Esophagus muscularis mucosa (tissue), 4 donors: ENCODE results near the gene CKAP2. TPM values are rescaled to one million over a fixed set of nuclear protein-coding genes. Genes with fewer than 3 reads are reported as not detected.
"Not testable (repeated sequence)": the region's sequence is repeated elsewhere in the genome, so short reads cannot be mapped to it uniquely, and the experiment has no call there.

ENCODE experiments used
- DNase-seq: peaks from one replicate; pipeline ENCODE4 v3.0.0-alpha.2; 2017; ENCODE audit errors: extremely low spot score
- H3K27ac ChIP-seq, 4 donors: fragments of 200-600 bp; sonication (generic); replicated peaks in 1 of 4; 1 replicate in 3 of 4; 2 replicates in 1 of 4; pipeline ENCODE4 v1.5.1; 2016 to 2019; ENCODE audit warnings: mild to moderate bottlenecking in 1 of 4
- H3K27me3 ChIP-seq, 4 donors: fragments of 200-600 bp; sonication (generic); one replicate each; pipeline versions ENCODE4 v1.5.1 to v1.6.0; 2016 to 2019
- H3K36me3 ChIP-seq, 4 donors: fragments of 200-600 bp; sonication (generic); one replicate each; pipeline ENCODE4 v1.5.1; 2016 to 2019
- H3K4me1 ChIP-seq, 4 donors: fragments of 200-600 bp; sonication (generic); one replicate each; pipeline ENCODE4 v1.5.1; 2016 to 2019
- H3K4me3 ChIP-seq, 4 donors: fragments of 200-600 bp; sonication (generic); 1 replicate in 2 of 4; 2 replicates in 2 of 4; pipeline ENCODE4 v1.5.1; 2016 to 2019; ENCODE audit warnings: mild to moderate bottlenecking in 4 of 4, moderate library complexity in 1 of 4
- H3K9me3 ChIP-seq, 4 donors: fragments of 200-600 bp; sonication (generic); 1 replicate in 3 of 4; 2 replicates in 1 of 4; pipeline ENCODE4 v1.5.1; 2016 to 2019
- EP300 ChIP-seq: sonication (generic); formaldehyde crosslinking; IDR thresholded peaks from one replicate; pipeline ENCODE4 v1.6.1; 2017; ENCODE audit warnings: antibody characterized with exemption
- POLR2A ChIP-seq: fragments of 450-650 bp; IDR thresholded peaks from one replicate; pipeline ENCODE4 v1.6.1; 2017; ENCODE audit warnings: antibody characterized with exemption, moderate library complexity, mild to moderate bottlenecking, low read depth
- POLR2AphosphoS5 ChIP-seq, 2 donors: sonication (generic); formaldehyde crosslinking; IDR thresholded peaks; one replicate each; pipeline ENCODE4 v1.6.1; 2017; ENCODE audit warnings: antibody characterized with exemption in 2 of 2
- WGBS: methylation state at CpG from one replicate; pipeline ENCODE4 v1.1.5; 2018; 5-methylcytosine and 5-hydroxymethylcytosine counted together
- intact Hi-C: fragments of 100-400 bp; cut with DNase I; formaldehyde crosslinking; loops from one replicate; pipeline ENCODE4 v1.15.1; 2023
- total RNA-seq, 4 donors: library from RNA; depleted of rRNA; stranded (reverse); fragments of >200 nt; gene quantifications; one replicate each; pipeline versions ENCODE4 v1.1.0 to v1.2.1, GENCODE V29; 2016
- TF ChIP-seq, protein P1 (sequence below), 3 experiments: fragments of 200-600 bp in 2 of 3; fragments of 450-650 bp in 1 of 3; sonication (generic) in 2 of 3; IDR thresholded peaks; one replicate each; pipeline ENCODE4 v1.5.1; 2017 to 2019; ENCODE audit warnings: antibody characterized with exemption in 3 of 3, mild to moderate bottlenecking in 2 of 3, moderate library complexity in 1 of 3

The CKAP2 gene, protein sequence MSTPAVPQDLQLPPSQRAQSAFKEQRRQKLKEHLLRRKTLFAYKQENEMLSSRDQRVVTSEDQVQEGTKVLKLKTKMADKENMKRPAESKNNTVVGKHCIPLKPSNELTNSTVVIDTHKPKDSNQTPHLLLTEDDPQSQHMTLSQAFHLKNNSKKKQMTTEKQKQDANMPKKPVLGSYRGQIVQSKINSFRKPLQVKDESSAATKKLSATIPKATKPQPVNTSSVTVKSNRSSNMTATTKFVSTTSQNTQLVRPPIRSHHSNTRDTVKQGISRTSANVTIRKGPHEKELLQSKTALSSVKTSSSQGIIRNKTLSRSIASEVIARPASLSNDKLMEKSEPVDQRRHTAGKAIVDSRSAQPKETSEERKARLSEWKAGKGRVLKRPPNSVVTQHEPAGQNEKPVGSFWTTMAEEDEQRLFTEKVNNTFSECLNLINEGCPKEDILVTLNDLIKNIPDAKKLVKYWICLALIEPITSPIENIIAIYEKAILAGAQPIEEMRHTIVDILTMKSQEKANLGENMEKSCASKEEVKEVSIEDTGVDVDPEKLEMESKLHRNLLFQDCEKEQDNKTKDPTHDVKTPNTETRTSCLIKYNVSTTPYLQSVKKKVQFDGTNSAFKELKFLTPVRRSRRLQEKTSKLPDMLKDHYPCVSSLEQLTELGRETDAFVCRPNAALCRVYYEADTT
- total RNA-seq: 1 to 10 TPM; 2.1 to 5.5 (median 4.4) TPM

DNA sequence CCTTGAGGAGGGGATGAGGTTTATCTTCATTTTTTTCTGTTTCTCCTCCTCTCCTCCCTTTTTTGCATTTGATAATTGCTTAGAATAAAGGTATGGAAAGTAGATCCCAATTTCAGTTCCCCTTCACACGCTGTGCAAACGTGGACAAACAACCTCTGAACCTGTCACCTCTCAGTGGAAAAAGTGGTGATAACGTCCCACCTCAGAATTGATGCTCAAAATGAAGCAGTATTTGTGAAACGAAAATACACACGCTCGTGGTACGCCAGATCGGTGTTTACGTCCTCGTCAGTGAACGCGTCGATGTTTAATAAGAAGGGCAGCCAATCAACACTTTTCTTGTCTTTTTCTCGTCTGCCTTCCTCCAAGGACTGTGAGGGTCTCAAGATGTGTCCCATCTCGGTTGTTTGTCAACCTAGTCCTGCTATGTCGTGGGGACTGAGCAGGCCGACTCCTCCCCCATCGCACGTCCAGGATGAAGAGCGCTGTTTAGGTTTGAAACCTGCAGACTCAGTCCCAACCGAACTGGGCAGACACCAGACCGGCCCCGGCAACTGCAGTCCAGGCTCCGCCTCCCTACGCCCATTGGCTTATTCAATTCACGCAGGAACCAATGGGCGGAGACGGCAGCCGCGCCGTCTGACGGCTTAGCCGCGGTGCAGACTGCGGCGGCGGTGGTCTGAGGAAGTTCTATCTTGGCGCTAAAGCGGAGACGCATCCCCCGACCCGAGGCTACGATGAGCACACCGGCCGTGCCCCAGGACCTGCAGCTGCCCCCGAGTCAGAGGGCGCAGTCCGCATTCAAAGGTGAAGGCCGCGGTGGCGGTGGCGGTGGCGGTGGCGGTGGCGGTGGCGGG, at the start of gene CKAP2:
Gene CKAP2, plus strand, starts transcription at position 659 of the 857 bp plus-strand sequence. Its CDS starts 79 bp downstream, at position 738.
- under 1% methylated on average over 46 of the region's 56 CpGs for WGBS
- H3K27ac ChIP-seq: peak within 1 kb of the TSS; percentile 85 to 91 (median 88)
- intact Hi-C loops: loop anchor here (5.0 to 10.0 kb wide), 3 partner anchors 200 to 328 kb away; partner anchors contain the start of genes NEK5 and SUGT1
- H3K9me3 ChIP-seq: no peaks in the 10 kb centered on the region
- no peaks in the 10 kb centered on the region for H3K36me3 ChIP-seq
- TF ChIP-seq, protein P1, sequence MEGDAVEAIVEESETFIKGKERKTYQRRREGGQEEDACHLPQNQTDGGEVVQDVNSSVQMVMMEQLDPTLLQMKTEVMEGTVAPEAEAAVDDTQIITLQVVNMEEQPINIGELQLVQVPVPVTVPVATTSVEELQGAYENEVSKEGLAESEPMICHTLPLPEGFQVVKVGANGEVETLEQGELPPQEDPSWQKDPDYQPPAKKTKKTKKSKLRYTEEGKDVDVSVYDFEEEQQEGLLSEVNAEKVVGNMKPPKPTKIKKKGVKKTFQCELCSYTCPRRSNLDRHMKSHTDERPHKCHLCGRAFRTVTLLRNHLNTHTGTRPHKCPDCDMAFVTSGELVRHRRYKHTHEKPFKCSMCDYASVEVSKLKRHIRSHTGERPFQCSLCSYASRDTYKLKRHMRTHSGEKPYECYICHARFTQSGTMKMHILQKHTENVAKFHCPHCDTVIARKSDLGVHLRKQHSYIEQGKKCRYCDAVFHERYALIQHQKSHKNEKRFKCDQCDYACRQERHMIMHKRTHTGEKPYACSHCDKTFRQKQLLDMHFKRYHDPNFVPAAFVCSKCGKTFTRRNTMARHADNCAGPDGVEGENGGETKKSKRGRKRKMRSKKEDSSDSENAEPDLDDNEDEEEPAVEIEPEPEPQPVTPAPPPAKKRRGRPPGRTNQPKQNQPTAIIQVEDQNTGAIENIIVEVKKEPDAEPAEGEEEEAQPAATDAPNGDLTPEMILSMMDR (IDR thresholded peaks at IDR 0.05): peak in 1 of 3 experiments; percentile 11
- TF ChIP-seq EP300 (no peak), POLR2A (peak; percentile 35), POLR2AphosphoS5 (IDR thresholded peaks at IDR 0.05) (peak; percentile 84 to 85)
- H3K27me3 ChIP-seq: no peaks in the 10 kb centered on the region
- H3K4me3 ChIP-seq: peak within 1 kb of the TSS; percentile 74 to 89 (median 79)
- DNase-seq: peak; percentile 99
- peaks cover 15 to 27% (median 21%) of the 10 kb centered on the region in 4 donors for H3K4me1 ChIP-seq

DNA sequence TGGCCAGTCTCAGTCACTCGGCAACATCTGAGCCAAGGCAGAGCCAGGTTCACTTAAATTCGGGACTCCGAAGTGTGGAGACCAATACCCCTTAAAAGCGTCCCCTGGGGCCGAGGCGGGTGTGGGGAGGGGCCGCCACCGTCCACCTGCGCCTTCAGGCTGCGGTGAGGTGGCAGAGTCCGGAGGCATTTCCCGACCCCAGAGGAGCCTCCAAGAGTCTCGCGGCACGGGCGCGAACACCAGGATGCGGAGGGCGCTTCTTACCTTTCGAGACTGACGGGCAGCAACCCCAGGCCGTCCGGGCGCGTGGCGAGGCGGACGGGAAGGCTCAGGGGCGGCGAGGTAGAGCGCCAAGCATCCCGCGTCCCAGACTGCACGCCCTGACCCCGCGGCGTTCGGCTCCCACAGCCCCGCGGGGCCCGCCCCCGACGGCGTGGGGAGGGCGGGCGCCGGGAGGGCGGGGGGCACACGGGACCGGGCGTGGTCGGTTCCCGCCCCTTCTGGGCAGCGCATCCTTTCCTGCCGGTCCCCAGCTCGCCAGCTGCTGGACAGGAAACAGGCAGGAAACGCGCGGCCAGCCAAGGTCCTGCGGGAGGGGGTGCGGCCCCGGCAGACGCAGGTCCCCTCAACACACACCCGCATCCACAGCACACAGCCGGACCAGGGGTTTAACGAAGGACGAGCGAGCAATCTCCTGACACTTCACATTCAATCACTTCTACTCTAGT, 49.3 kb upstream of the CKAP2 start, which contains the start of gene THSD1:
Gene THSD1, minus strand, starts transcription at position 406 of the 728 bp plus-strand sequence. CDS start 3,572 bp downstream, outside the sequence.
- intact Hi-C loops: no loop called here
- Histone ChIP-seq H3K4me1 (peaks cover 7 to 17% (median 16%) of the 10 kb centered on the region in 4 donors), H3K4me3 (peak within 1 kb of the TSS; percentile 50 to 62 (median 58)), H3K9me3 (no peaks in the 10 kb centered on the region), H3K27me3 (peaks cover 0 to 26% (median 8%) of the 10 kb centered on the region in 4 donors), H3K27ac (peak within 1 kb of the TSS in 3 of 4 donors; percentile 55 to 76 (median 63)), H3K36me3 (peaks cover 0 to 3% (median 2%) of the 10 kb centered on the region in 4 donors)
- under 1% methylated on average over 30 of the region's 68 CpGs for WGBS
- peak; percentile 44 to 60 for TF ChIP-seq POLR2AphosphoS5 (IDR thresholded peaks at IDR 0.05)
- TF ChIP-seq, protein P1 (IDR thresholded peaks at IDR 0.05): no peak
- no peak for DNase-seq

DNA sequence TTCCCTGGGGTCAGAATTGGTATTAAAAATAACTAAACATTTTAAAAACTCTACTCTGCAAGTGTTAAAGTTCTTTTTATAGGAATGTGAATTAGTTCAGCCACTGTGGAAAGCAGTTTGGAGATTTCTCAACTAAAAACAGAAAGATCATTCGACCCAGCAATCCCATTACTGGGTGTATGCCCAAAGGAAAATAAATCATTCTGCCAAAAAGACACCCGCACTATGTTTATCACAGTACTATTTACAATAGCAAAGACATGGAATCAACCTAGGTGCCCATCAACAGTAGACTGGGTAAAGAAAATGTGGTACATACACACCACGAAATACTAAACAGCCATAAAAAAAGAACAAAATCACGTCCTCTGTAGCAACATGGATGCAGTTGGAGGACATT, 48.6 kb upstream of the CKAP2 start:
- Histone ChIP-seq H3K4me1 (peaks cover 7 to 17% (median 16%) of the 10 kb centered on the region in 4 donors), H3K36me3 (peaks cover 0 to 10% (median 6%) of the 10 kb centered on the region in 4 donors), H3K9me3 (no peaks in the 10 kb centered on the region), H3K27me3 (peaks cover 0 to 26% (median 8%) of the 10 kb centered on the region in 4 donors), H3K4me3 (peak overlapping the region in 3 of 4 donors; percentile 50 to 60 (median 56)), H3K27ac (peak overlapping the region in 3 of 4 donors; percentile 53 to 76 (median 55))
- DNase-seq: no peak
- TF ChIP-seq EP300 (no peak), POLR2A (no peak), POLR2AphosphoS5 (IDR thresholded peaks at IDR 0.05) (no peak)
- TF ChIP-seq, protein P1 (IDR thresholded peaks at IDR 0.05): no peak
- WGBS: 63% methylated on average over 4 of the region's 4 CpGs
- intact Hi-C loops: no loop called here

DNA sequence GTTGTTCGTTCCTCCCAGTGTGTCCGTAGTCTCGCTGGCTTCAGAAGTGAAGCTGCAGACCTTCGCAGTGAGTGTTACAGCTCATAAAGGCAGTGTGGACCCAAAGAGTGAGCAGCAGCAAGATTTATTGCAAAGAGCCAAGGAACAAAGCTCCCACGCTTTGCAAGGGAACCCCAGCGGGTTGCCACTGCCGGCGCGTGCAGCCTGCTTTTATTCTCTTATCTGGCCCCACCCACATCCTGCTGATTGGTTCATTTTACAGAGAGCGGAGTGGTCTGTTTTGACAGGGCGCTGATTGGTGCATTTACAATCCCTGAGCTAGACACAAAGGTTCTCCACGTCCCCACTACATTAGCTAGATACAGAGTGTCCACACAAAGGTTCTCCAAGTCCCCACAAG, 47.8 kb upstream of the CKAP2 start:
- Histone ChIP-seq H3K27me3 (peaks cover 0 to 26% (median 8%) of the 10 kb centered on the region in 4 donors), H3K36me3 (peaks cover 0 to 18% (median 10%) of the 10 kb centered on the region in 4 donors), H3K4me1 (peaks cover 7 to 17% (median 16%) of the 10 kb centered on the region in 4 donors)
- intact Hi-C loops, H3K4me3 ChIP-seq, DNase-seq, H3K9me3 ChIP-seq, H3K27ac ChIP-seq: not testable (repeated sequence)
- 96% methylated on average over 12 of the region's 12 CpGs for WGBS

DNA sequence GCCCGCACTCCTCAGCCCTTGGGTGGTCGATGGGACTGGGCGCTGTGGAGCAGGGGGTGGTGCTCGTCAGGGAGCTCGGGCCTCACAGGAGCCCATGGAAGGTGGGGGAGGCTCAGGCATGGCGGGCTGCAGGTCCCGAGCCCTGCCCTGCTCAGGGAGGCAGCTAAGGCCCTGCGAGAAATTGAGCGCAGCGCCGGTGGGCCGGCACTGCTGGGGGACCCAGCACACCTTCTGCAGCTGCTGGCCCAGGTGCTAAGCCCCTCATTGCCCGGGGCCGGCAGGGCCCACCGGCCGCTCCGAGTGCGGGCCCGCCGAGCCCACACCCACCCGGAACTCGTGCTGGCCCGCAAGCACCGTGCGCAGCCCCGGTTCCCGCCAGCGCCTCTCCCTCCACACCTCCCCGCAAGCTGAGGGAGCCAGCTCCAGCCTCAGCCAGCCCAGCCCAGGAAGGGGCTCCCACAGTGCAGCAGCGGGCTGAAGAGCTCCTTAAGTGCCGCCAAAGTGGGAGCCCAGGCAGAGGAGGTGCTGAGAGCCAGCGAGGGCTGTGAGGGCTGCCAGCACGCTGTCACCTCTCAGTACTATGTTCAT, 47.1 kb upstream of the CKAP2 start:
- H3K9me3 ChIP-seq, intact Hi-C loops, H3K27ac ChIP-seq, H3K4me3 ChIP-seq, DNase-seq: not testable (repeated sequence)
- peaks cover 7 to 17% (median 16%) of the 10 kb centered on the region in 4 donors for H3K4me1 ChIP-seq
- H3K36me3 ChIP-seq: peaks cover 0 to 25% (median 13%) of the 10 kb centered on the region in 4 donors
- WGBS: 91% methylated on average over 9 of the region's 33 CpGs
- H3K27me3 ChIP-seq: peaks cover 0 to 26% (median 8%) of the 10 kb centered on the region in 4 donors
